H1 (cell line): ENCODE data around the gene F13B.

Experiments used
- EP300 ChIP-seq, 2 experiments: IDR thresholded peaks; 1 replicate in 1 of 2; 2 replicates in 1 of 2; pipeline ENCODE4 v1.6.1; 2011 to 2012; ENCODE audit warnings: low read depth in 2 of 2, low read length in 2 of 2, mild to moderate bottlenecking in 2 of 2, borderline replicate concordance in 1 of 2, inconsistent platforms in 1 of 2, moderate library complexity in 1 of 2
- EZH2 ChIP-seq: fragments of 200-600 bp; sonication (generic); IDR thresholded peaks from 2 replicates; pipeline ENCODE4 v1.7.1; 2012; ENCODE audit warnings: low read depth, mild to moderate bottlenecking, moderate library complexity, low read length, inconsistent platforms; ENCODE audit not compliant: severe bottlenecking
- FOSL1 ChIP-seq: IDR thresholded peaks from 2 replicates; pipeline ENCODE4 v1.6.1; 2011; ENCODE audit warnings: mild to moderate bottlenecking, low read depth, low read length, moderate library complexity; ENCODE audit not compliant: insufficient read depth
- GABPA ChIP-seq: IDR thresholded peaks from 2 replicates; pipeline ENCODE4 v1.6.1; 2011; ENCODE audit warnings: mild to moderate bottlenecking, low read length, moderate library complexity, borderline replicate concordance; ENCODE audit not compliant: insufficient read depth
- POLR2A ChIP-seq, 2 experiments: IDR thresholded peaks; 1 replicate in 1 of 2; 2 replicates in 1 of 2; pipeline ENCODE4 v1.6.1; 2011; ENCODE audit warnings: low read depth in 2 of 2, low read length in 2 of 2, mild to moderate bottlenecking in 2 of 2; ENCODE audit errors: control extremely low read depth in 1 of 2
- RFX5 ChIP-seq: IDR thresholded peaks from 2 replicates; pipeline ENCODE4 v1.6.1; 2011; ENCODE audit warnings: low read depth, low read length, improper control_type of control experiment, borderline replicate concordance
- TF ChIP-seq, protein P1 (sequence below), 3 experiments: IDR thresholded peaks; 1 replicate in 2 of 3; 2 replicates in 1 of 3; pipeline versions ENCODE4 v1.5.1 to v1.6.1; 2011; ENCODE audit warnings: low read length in 3 of 3, mild to moderate bottlenecking in 3 of 3, inconsistent platforms in 2 of 3, low read depth in 1 of 3, moderate library complexity in 1 of 3; ENCODE audit not compliant: insufficient read depth in 1 of 3; ENCODE audit errors: control extremely low read depth in 1 of 3
- TF ChIP-seq, protein P2 (sequence below): IDR thresholded peaks from 2 replicates; pipeline ENCODE4 v1.6.1; 2012; ENCODE audit warnings: inconsistent platforms

DNA sequence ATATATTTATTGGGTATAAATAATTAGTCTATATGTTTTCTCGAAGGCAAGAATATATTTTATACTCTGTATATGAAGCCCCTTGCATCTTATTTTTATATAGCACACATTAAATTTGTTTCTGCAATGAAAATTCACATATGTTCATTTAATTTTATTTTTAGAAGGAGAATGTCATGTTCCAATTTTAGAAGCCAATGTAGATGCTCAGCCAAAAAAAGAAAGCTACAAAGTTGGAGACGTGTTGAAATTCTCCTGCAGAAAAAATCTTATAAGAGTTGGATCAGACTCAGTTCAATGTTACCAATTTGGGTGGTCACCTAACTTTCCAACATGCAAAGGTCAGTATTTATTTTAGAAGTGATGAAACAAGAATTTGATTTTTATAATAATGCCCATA lies 73.1 kb downstream of the F13B start:
- TF ChIP-seq FOSL1, result no peak
- TF ChIP-seq, protein P1, sequence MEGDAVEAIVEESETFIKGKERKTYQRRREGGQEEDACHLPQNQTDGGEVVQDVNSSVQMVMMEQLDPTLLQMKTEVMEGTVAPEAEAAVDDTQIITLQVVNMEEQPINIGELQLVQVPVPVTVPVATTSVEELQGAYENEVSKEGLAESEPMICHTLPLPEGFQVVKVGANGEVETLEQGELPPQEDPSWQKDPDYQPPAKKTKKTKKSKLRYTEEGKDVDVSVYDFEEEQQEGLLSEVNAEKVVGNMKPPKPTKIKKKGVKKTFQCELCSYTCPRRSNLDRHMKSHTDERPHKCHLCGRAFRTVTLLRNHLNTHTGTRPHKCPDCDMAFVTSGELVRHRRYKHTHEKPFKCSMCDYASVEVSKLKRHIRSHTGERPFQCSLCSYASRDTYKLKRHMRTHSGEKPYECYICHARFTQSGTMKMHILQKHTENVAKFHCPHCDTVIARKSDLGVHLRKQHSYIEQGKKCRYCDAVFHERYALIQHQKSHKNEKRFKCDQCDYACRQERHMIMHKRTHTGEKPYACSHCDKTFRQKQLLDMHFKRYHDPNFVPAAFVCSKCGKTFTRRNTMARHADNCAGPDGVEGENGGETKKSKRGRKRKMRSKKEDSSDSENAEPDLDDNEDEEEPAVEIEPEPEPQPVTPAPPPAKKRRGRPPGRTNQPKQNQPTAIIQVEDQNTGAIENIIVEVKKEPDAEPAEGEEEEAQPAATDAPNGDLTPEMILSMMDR (IDR thresholded peaks at IDR 0.05; ENCODE audit: control extremely low read depth in 1 of 3, insufficient read depth in 1 of 3, low read depth in 1 of 3, low read length in 3 of 3), result no peak
- no peak for TF ChIP-seq RFX5
- TF ChIP-seq GABPA, result no peak
- TF ChIP-seq POLR2A (IDR thresholded peaks at IDR 0.05; ENCODE audit: control extremely low read depth in 1 of 2, low read depth in 2 of 2, low read length in 2 of 2), result no peak
- TF ChIP-seq, protein P2, sequence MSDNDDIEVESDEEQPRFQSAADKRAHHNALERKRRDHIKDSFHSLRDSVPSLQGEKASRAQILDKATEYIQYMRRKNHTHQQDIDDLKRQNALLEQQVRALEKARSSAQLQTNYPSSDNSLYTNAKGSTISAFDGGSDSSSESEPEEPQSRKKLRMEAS, result no peak
- TF ChIP-seq EZH2, result no peak
- TF ChIP-seq EP300 (IDR thresholded peaks at IDR 0.05; ENCODE audit: borderline replicate concordance in 1 of 2, low read depth in 2 of 2, low read length in 2 of 2), result no peak
